Ishikawa (cell line): Measurements from ENCODE around the gene SUPT20HL2.

Source experiments
- CEBPB ChIP-seq: IDR thresholded peaks from 2 replicates; pipeline ENCODE4 v1.6.1; 2012
- CREB1 ChIP-seq: IDR thresholded peaks from 2 replicates; pipeline ENCODE4 v1.6.1; 2012; ENCODE audit warnings: low read depth
- EGR1 ChIP-seq: IDR thresholded peaks from 2 replicates; pipeline ENCODE4 v1.6.1; 2012
- EP300 ChIP-seq: IDR thresholded peaks from 2 replicates; pipeline ENCODE4 v1.6.1; 2012; ENCODE audit warnings: borderline replicate concordance
- FOXM1 ChIP-seq: IDR thresholded peaks from 2 replicates; pipeline ENCODE4 v1.6.1; 2012; ENCODE audit warnings: low read depth, borderline replicate concordance
- MAX ChIP-seq: IDR thresholded peaks from 2 replicates; pipeline ENCODE4 v1.6.1; 2012
- NFIC ChIP-seq: IDR thresholded peaks from 2 replicates; pipeline ENCODE4 v1.6.1; 2012
- RAD21 ChIP-seq: IDR thresholded peaks from 2 replicates; pipeline ENCODE4 v1.6.1; 2012; ENCODE audit warnings: low read depth
- TAF1 ChIP-seq: IDR thresholded peaks from 2 replicates; pipeline ENCODE4 v1.6.1; 2012; ENCODE audit warnings: low read depth, mild to moderate bottlenecking
- TCF12 ChIP-seq: IDR thresholded peaks from 2 replicates; pipeline ENCODE4 v1.6.1; 2012; ENCODE audit warnings: low read depth
- TEAD4 ChIP-seq: IDR thresholded peaks from 2 replicates; pipeline ENCODE4 v1.6.1; 2012
- YY1 ChIP-seq: IDR thresholded peaks from 2 replicates; pipeline ENCODE4 v1.6.1; 2012; ENCODE audit warnings: low read depth
- ZBTB7A ChIP-seq: IDR thresholded peaks from 2 replicates; pipeline ENCODE4 v1.6.1; 2012; ENCODE audit warnings: low read depth
- TF ChIP-seq, protein P1 (sequence below): IDR thresholded peaks from 2 replicates; pipeline ENCODE4 v1.6.1; 2012; ENCODE audit warnings: low read depth, mild to moderate bottlenecking
- TF ChIP-seq, protein P2 (sequence below): IDR thresholded peaks from 2 replicates; pipeline ENCODE4 v1.6.1; 2012

Gene SUPT20HL2

GRCh38 chrX:24301060-24301459 is 12.8 kb downstream of the SUPT20HL2 start:
- TF ChIP-seq ZBTB7A: no peak
- no peak for TF ChIP-seq FOXM1
- TF ChIP-seq NFIC: no peak
- TF ChIP-seq CREB1: no peak
- TF ChIP-seq CEBPB: no peak
- no peak for TF ChIP-seq TEAD4
- TF ChIP-seq TCF12: no peak
- TF ChIP-seq, protein P1, sequence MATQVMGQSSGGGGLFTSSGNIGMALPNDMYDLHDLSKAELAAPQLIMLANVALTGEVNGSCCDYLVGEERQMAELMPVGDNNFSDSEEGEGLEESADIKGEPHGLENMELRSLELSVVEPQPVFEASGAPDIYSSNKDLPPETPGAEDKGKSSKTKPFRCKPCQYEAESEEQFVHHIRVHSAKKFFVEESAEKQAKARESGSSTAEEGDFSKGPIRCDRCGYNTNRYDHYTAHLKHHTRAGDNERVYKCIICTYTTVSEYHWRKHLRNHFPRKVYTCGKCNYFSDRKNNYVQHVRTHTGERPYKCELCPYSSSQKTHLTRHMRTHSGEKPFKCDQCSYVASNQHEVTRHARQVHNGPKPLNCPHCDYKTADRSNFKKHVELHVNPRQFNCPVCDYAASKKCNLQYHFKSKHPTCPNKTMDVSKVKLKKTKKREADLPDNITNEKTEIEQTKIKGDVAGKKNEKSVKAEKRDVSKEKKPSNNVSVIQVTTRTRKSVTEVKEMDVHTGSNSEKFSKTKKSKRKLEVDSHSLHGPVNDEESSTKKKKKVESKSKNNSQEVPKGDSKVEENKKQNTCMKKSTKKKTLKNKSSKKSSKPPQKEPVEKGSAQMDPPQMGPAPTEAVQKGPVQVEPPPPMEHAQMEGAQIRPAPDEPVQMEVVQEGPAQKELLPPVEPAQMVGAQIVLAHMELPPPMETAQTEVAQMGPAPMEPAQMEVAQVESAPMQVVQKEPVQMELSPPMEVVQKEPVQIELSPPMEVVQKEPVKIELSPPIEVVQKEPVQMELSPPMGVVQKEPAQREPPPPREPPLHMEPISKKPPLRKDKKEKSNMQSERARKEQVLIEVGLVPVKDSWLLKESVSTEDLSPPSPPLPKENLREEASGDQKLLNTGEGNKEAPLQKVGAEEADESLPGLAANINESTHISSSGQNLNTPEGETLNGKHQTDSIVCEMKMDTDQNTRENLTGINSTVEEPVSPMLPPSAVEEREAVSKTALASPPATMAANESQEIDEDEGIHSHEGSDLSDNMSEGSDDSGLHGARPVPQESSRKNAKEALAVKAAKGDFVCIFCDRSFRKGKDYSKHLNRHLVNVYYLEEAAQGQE: no peak
- no peak for TF ChIP-seq EGR1
- TF ChIP-seq EP300: no peak
- TF ChIP-seq, protein P2, sequence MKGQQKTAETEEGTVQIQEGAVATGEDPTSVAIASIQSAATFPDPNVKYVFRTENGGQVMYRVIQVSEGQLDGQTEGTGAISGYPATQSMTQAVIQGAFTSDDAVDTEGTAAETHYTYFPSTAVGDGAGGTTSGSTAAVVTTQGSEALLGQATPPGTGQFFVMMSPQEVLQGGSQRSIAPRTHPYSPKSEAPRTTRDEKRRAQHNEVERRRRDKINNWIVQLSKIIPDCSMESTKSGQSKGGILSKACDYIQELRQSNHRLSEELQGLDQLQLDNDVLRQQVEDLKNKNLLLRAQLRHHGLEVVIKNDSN: no peak
- no peak for TF ChIP-seq MAX
- no peak for TF ChIP-seq RAD21
- TF ChIP-seq TAF1: no peak
- no peak for TF ChIP-seq YY1

DNA sequence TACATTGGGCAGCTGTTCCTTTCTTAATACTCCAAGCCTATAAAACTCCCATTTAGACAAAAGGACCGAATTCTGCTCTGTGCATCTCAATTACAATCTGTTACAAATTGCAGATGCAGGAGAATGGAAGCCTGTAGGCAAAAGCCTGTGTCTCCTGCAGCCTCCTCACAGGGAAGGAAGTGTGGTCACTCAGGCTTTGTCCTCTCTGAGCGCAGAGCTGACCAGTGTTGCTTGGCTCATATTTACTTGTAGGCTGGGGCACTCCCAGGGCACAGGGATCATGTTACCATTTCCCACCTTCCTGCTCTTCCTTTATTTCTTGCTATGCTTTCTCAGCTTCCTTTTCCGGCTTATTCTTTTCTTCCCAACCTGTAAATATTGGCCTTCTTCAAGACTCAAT is 15.7 kb downstream of the SUPT20HL2 start:
- no peak for TF ChIP-seq FOXM1

DNA sequence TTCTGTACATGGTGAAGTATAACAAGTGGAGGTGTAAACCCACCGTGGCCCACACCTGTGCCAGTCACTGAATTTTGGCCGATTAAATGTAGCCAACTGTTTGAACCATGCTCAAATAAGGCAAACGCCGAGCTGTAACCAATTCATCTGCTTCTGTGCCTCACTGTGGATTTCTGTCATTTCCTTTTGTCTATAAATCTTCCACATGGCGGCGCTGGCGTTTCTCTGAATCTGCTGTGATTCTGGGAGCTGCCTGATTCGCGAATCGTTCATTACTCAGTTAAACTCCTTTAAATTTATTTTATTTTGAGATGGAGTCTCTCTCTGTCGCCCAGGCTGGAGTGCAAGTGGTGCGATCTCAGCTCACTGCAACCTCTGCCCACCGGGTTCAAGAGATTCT is 19.2 kb downstream of the SUPT20HL2 start:
- no peak for TF ChIP-seq FOXM1
- peak; percentile 39 for TF ChIP-seq RAD21
- no peak for TF ChIP-seq EGR1
- TF ChIP-seq CEBPB: no peak

DNA sequence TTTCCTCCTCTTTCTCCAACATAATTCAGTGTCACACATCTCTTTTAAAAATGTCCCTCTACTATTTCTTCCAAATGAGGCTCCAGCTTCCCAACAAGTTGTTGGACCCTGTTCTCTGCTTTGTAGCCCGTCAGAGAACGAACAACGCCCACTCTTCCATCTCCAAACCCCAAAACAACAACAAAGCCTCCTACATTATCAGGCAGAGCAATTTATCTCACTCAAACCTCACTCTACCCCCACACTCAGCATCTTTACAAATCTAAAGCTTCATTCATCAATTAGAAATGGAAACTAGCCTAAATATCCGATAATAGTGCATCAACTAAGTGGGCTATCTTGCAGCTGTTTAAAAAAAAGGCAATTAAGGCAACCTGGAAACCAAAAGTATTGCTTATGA is 20.5 kb downstream of the SUPT20HL2 start:
- no peak for TF ChIP-seq FOXM1
- no peak for TF ChIP-seq CEBPB
- TF ChIP-seq YY1: no peak
- no peak for TF ChIP-seq TCF12
- TF ChIP-seq EGR1: no peak
- TF ChIP-seq EP300: no peak
- no peak for TF ChIP-seq NFIC

DNA sequence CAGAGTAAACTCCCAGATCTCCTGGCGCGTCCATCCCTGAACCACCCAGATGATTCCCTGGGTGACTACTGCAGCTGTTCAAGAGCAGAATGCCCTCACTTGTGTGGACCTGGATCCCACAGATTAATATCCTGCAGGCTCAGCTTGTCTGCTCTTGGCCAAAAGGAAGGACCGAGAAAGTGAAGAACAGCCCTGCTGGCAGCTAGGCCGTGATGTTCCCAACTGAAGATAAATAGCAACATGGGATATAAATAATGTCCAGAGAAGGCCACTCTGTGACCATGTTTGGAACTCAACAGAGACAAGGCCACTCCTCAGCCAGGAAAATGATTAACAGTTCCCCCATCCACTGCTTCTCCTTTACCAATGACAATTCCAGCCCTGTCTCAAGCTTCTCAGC is 21.5 kb downstream of the SUPT20HL2 start:
- TF ChIP-seq EP300: no peak

DNA sequence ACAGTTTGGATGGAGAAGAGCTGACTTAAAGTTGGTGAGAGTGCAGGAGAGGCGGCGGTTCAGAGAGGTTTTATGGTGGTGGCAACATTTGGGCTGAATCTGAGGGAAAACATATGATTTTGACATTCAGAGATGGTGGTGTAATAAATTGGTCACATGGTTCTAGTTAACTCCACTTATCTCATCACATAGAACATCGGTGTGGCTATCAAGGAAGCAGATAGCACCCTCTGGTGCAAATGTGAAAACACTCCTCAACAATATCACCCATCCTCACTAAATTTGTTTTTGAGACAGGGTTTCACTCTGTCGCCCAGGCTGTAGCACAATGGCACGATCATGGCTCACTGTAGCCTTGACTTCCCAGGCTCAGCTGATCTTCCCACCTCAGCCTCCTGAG is 28.8 kb downstream of the SUPT20HL2 start:
- TF ChIP-seq CREB1: no peak
- no peak for TF ChIP-seq ZBTB7A
- TF ChIP-seq TAF1: no peak
- no peak for TF ChIP-seq CEBPB
- TF ChIP-seq YY1: no peak
- TF ChIP-seq TCF12: no peak
- TF ChIP-seq FOXM1: no peak
- TF ChIP-seq MAX: no peak
- TF ChIP-seq NFIC: no peak
- no peak for TF ChIP-seq EP300
- TF ChIP-seq EGR1: no peak
- TF ChIP-seq, protein P1: no peak
- no peak for TF ChIP-seq RAD21
- TF ChIP-seq, protein P2: no peak
- TF ChIP-seq TEAD4: no peak

DNA sequence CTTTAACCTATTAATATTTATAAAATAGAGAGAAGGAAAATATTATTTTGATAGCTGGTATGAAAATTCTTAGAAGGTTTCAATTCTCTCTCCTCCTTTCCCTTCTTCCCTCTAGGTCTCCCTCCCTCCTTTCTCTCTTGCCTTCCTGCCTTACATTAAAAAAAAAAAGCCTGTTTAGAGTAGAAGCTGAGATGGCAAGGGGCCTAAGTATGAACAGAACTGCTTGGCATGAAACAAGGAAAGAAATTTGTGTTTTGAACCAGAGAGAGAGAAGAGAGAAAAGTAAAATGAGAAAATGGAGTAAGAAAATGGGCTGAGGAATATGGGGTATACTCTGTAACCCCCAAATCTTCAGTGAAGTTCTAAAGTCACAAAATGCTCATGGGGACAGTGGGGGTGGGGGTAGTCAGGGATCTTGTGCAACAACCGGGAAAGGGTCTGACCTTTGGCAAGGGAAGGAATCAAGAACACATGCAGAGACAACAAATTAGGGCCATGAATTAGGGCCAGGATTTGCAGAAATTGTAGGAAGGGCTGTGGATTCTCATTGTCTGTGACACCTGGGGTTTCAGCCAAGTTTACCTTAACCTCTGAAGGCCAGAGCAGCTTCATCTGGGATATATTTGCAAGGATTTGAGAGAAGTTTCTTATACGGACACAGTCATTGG is 30.6 kb downstream of the SUPT20HL2 start:
- no peak for TF ChIP-seq NFIC
- no peak for TF ChIP-seq EP300
- no peak for TF ChIP-seq FOXM1
- TF ChIP-seq TCF12: no peak
- no peak for TF ChIP-seq CEBPB
- TF ChIP-seq EGR1: no peak
- no peak for TF ChIP-seq CREB1
- TF ChIP-seq TAF1: no peak
- TF ChIP-seq YY1: no peak
- TF ChIP-seq, protein P1: no peak
- TF ChIP-seq, protein P2: no peak
- no peak for TF ChIP-seq TEAD4
- no peak for TF ChIP-seq ZBTB7A
- TF ChIP-seq RAD21: no peak
- no peak for TF ChIP-seq MAX
